RCC 7860 (cell line): Measurements from ENCODE around the gene ZC2HC1C.
"Not testable (repeated sequence)": the region's sequence is repeated elsewhere in the genome, so short reads cannot be mapped to it uniquely, and the experiment has no call there.

Experiments
- DNase-seq: peaks from one replicate; pipeline ENCODE4 v3.0.0-alpha.2; 2015; ENCODE audit warnings: low spot score
- FAIRE-seq: peaks from 2 replicates; lab custom pipeline; 2012; peaks lifted over from hg19 to GRCh38; lab: Jason Lieb, UNC

Gene ZC2HC1C

GRCh38 chr14:75090353-75090752 lies 20.9 kb downstream of the ZC2HC1C start:
- no peak for FAIRE-seq
- DNase-seq = no peak

GRCh38 chr14:75091251-75091650 lies 21.8 kb downstream of the ZC2HC1C start:
- FAIRE-seq (no peak), DNase-seq (no peak)

- DNase-seq (no peak), FAIRE-seq (no peak)
Observed at GRCh38 chr14:75092698-75093097, 23.3 kb downstream of the ZC2HC1C start.

GRCh38 chr14:75094896-75095295 lies 25.5 kb downstream of the ZC2HC1C start:
- DNase-seq (no peak), FAIRE-seq (no peak)

- FAIRE-seq (no peak), DNase-seq (no peak)
Observed at GRCh38 chr14:75095690-75096089, 26.2 kb downstream of the ZC2HC1C start.

GRCh38 chr14:75096959-75097358 lies 27.5 kb downstream of the ZC2HC1C start:
- FAIRE-seq (no peak), DNase-seq (no peak)

GRCh38 chr14:75098212-75098611 lies 28.8 kb downstream of the ZC2HC1C start:
- FAIRE-seq (no peak), DNase-seq (no peak)

- DNase-seq (no peak), FAIRE-seq (no peak)
Observed at GRCh38 chr14:75098682-75099081, 29.2 kb downstream of the ZC2HC1C start.

GRCh38 chr14:75101491-75101890 lies 32.0 kb downstream of the ZC2HC1C start:
- DNase-seq (no peak), FAIRE-seq (no peak)

GRCh38 chr14:75107186-75107585 lies 37.7 kb downstream of the ZC2HC1C start:
- no peak for FAIRE-seq
- no peak for DNase-seq

GRCh38 chr14:75109877-75110276 lies 40.4 kb downstream of the ZC2HC1C start:
- FAIRE-seq (no peak), DNase-seq (no peak)

GRCh38 chr14:75113932-75114539 lies 44.6 kb downstream of the ZC2HC1C start:
- DNase-seq = no peak
- no peak for FAIRE-seq

GRCh38 chr14:75119056-75119455 lies 49.6 kb downstream of the ZC2HC1C start:
- DNase-seq (no peak), FAIRE-seq (no peak)

- FAIRE-seq = no peak
Observed at GRCh38 chr14:75120541-75121291, 51.3 kb downstream of the ZC2HC1C start.

GRCh38 chr14:75121552-75121951 lies 52.1 kb downstream of the ZC2HC1C start:
- no peak for DNase-seq
- no peak for FAIRE-seq

More at GRCh38 chr14:75120541-75121291, 51.3 kb downstream of the ZC2HC1C start:
- no peak for DNase-seq

- no peak for FAIRE-seq
- DNase-seq = peak; percentile 51
Observed at GRCh38 chr14:75123991-75124390, 54.5 kb downstream of the ZC2HC1C start.

GRCh38 chr14:75125617-75126016 lies 56.2 kb downstream of the ZC2HC1C start:
- DNase-seq = no peak
- FAIRE-seq = no peak

GRCh38 chr14:75126121-75126544 lies 56.7 kb downstream of the ZC2HC1C start:
- FAIRE-seq = no peak
- no peak for DNase-seq

GRCh38 chr14:75126679-75127473 lies 57.4 kb downstream of the ZC2HC1C start, which contains the start of gene NEK9:
Gene NEK9, minus strand, starts transcription at chr14:75127048. Its CDS starts 127 bp downstream, at chr14:75126921.
- DNase-seq (peak; percentile 60), FAIRE-seq (no peak)

GRCh38 chr14:75127474-75127820 lies 58.0 kb downstream of the ZC2HC1C start:
- not testable (repeated sequence) for FAIRE-seq

GRCh38 chr14:75127903-75128595 lies 58.6 kb downstream of the ZC2HC1C start:
- DNase-seq (no peak), FAIRE-seq (no peak)

More at GRCh38 chr14:75127474-75127820, 58.0 kb downstream of the ZC2HC1C start:
- not testable (repeated sequence) for DNase-seq
